ENCODE results near the gene HSD11B1L.

DNA sequence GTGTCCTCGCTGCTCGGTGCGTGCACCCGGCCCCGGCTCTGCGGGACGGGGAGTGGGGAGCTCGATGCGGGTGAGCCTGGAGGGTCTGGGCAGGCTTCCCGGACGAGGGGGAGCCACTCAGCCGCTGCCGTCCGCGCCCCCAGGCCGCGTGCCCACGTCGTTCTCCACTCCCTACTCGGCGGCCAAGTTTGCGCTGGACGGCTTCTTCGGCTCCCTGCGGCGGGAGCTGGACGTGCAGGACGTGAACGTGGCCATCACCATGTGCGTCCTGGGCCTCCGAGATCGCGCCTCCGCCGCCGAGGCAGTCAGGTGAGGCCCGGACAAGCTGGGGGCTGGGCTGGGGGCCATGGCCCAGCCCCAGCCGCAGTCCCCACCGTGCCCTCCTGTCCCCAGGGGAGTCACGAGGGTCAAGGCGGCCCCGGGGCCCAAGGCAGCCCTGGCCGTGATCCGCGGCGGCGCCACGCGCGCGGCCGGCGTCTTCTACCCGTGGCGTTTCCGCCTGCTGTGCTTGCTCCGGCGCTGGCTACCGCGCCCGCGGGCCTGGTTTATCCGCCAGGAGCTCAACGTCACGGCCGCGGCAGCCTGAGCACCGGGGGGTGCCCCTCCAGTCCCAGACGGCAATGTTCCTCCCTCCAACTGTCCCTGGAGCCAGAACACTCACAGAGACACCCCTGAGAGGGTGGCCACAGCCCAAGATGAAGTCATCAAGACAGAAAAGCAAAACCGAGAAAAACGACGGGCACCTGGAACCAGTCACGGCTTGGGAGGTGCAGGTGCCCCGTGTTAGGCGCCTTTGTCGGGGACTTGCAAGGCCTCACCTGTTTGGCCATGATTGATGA is 6.8 kb downstream of the HSD11B1L start:
- TF ChIP-seq, protein P1, sequence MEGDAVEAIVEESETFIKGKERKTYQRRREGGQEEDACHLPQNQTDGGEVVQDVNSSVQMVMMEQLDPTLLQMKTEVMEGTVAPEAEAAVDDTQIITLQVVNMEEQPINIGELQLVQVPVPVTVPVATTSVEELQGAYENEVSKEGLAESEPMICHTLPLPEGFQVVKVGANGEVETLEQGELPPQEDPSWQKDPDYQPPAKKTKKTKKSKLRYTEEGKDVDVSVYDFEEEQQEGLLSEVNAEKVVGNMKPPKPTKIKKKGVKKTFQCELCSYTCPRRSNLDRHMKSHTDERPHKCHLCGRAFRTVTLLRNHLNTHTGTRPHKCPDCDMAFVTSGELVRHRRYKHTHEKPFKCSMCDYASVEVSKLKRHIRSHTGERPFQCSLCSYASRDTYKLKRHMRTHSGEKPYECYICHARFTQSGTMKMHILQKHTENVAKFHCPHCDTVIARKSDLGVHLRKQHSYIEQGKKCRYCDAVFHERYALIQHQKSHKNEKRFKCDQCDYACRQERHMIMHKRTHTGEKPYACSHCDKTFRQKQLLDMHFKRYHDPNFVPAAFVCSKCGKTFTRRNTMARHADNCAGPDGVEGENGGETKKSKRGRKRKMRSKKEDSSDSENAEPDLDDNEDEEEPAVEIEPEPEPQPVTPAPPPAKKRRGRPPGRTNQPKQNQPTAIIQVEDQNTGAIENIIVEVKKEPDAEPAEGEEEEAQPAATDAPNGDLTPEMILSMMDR (IDR thresholded peaks at IDR 0.05): no peak
- TF ChIP-seq POLR2A (IDR thresholded peaks at IDR 0.05): no peak

All from esophagus squamous epithelium (tissue), 4 donors.